Progenitor cell of endocrine pancreas (in vitro differentiated cells): ENCODE results near the gene SLC10A6. TPM values are rescaled to one million over a fixed set of nuclear protein-coding genes. Genes with fewer than 3 reads are reported as not detected.

Experiments
- DNase-seq: peaks from one replicate; pipeline ENCODE4 v3.0.0; 2021; ENCODE audit warnings: low spot score; ENCODE audit not compliant: unreplicated experiment
- H3K27ac Mint-ChIP-seq: 2 replicates; pipeline ENCODE4 v1.8.0; 2021; ENCODE audit warnings: mild to moderate bottlenecking, moderate library complexity, mixed read lengths
- H3K27me3 Mint-ChIP-seq: 2 replicates; pipeline ENCODE4 v1.8.0; 2021; ENCODE audit warnings: mixed read lengths
- H3K36me3 Mint-ChIP-seq: 2 replicates; pipeline ENCODE4 v1.8.0; 2022; ENCODE audit warnings: mixed read lengths; ENCODE audit not compliant: insufficient read depth
- H3K4me1 Mint-ChIP-seq: 2 replicates; pipeline ENCODE4 v1.8.0; 2021; ENCODE audit warnings: low read depth, mixed read lengths
- H3K4me3 Mint-ChIP-seq: 2 replicates; pipeline ENCODE4 v1.8.0; 2021; ENCODE audit warnings: low read depth, mild to moderate bottlenecking, moderate library complexity, mixed read lengths
- H3K9me3 Mint-ChIP-seq: 2 replicates; pipeline ENCODE4 v1.8.0; 2021; ENCODE audit warnings: low read depth, mixed read lengths
- total RNA-seq: library from RNA; stranded (reverse); gene quantifications from 2 replicates; pipeline ENCODE4 v1.2.1, GENCODE V29; 2021
- TF ChIP-seq, protein P1 (sequence below): fragments of 200-600 bp; sonication (generic); IDR thresholded peaks from one replicate; pipeline ENCODE4 v1.5.0; 2021; ENCODE audit warnings: antibody characterized with exemption, mild to moderate bottlenecking; ENCODE audit not compliant: unreplicated experiment

Gene SLC10A6
- total RNA-seq, 1 donor from 2014 or later, result not detected

- peak overlapping the region; percentile 91 for H3K27ac Mint-ChIP-seq
- H3K27me3 Mint-ChIP-seq, result no peaks in the 10 kb centered on the region
These were observed 17.7 kb downstream of the SLC10A6 start for GRCh38 chr4:86831262-86832130.

DNA sequence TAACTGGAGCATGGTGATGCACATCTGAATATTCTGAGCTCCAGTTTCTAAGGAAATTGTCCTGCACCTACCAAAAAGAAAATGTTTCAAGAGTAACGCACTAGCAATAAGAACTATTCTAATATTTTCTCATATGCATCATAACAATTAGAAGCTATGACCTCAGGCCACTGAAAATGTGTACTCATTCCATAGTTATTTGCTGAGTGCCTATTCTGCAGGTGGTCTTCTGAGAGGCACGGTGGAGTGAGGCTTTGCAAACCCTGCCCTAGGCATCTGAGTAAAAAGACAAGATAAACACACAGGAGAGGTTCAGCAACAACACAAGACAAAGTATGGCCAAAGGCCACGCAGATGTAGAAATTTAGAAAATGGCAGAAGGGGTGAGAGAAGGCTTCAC lies 23.7 kb downstream of the SLC10A6 start:
- Mint-ChIP-seq H3K4me1 (peaks cover 2% of the 10 kb centered on the region), H3K36me3 (no peaks in the 10 kb centered on the region), H3K4me3 (no peak overlapping the region), H3K27me3 (no peaks in the 10 kb centered on the region), H3K9me3 (no peaks in the 10 kb centered on the region), H3K27ac (no peak overlapping the region)
- TF ChIP-seq, protein P1, sequence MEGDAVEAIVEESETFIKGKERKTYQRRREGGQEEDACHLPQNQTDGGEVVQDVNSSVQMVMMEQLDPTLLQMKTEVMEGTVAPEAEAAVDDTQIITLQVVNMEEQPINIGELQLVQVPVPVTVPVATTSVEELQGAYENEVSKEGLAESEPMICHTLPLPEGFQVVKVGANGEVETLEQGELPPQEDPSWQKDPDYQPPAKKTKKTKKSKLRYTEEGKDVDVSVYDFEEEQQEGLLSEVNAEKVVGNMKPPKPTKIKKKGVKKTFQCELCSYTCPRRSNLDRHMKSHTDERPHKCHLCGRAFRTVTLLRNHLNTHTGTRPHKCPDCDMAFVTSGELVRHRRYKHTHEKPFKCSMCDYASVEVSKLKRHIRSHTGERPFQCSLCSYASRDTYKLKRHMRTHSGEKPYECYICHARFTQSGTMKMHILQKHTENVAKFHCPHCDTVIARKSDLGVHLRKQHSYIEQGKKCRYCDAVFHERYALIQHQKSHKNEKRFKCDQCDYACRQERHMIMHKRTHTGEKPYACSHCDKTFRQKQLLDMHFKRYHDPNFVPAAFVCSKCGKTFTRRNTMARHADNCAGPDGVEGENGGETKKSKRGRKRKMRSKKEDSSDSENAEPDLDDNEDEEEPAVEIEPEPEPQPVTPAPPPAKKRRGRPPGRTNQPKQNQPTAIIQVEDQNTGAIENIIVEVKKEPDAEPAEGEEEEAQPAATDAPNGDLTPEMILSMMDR, result no peak
- no peak for DNase-seq

More at GRCh38 chr4:86831262-86832130, 17.7 kb downstream of the SLC10A6 start:
- no peak for DNase-seq
- TF ChIP-seq, protein P1, result no peak
- H3K36me3 Mint-ChIP-seq, result no peaks in the 10 kb centered on the region
- peaks cover 13% of the 10 kb centered on the region for H3K4me1 Mint-ChIP-seq
- H3K4me3 Mint-ChIP-seq, result no peak overlapping the region
- H3K9me3 Mint-ChIP-seq, result no peaks in the 10 kb centered on the region

- H3K27me3 Mint-ChIP-seq, result no peaks in the 10 kb centered on the region
- H3K4me1 Mint-ChIP-seq, result peaks cover 16% of the 10 kb centered on the region
- no peak overlapping the region for H3K27ac Mint-ChIP-seq
- peaks cover 5% of the 10 kb centered on the region for H3K36me3 Mint-ChIP-seq
- DNase-seq, result no peak
- H3K9me3 Mint-ChIP-seq, result peaks cover 3% of the 10 kb centered on the region
- TF ChIP-seq, protein P1, result no peak
- no peak overlapping the region for H3K4me3 Mint-ChIP-seq
These were observed 27.0 kb downstream of the SLC10A6 start for GRCh38 chr4:86822136-86822535.

DNA sequence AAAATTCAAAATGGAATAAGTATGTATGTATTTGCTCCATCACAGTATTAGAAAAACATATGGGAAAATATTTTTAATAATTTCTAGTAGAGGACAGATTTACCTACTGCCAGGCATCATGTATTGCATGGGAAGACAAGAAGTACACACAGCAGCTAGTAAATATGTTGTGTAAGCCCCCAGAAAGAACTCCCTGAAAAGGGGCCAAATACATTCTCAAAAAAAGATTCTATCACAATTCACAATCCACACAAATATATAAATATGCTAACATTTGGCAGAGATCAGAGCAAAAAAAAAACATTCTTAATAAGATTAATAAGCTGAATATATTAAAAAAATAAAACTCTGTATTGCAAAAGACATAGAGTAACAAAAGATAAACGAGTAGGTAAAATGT lies 28.0 kb downstream of the SLC10A6 start:
- no peak overlapping the region for H3K4me3 Mint-ChIP-seq
- H3K9me3 Mint-ChIP-seq, result peaks cover 3% of the 10 kb centered on the region
- H3K36me3 Mint-ChIP-seq, result peaks cover 11% of the 10 kb centered on the region
- DNase-seq, result no peak
- TF ChIP-seq, protein P1, result no peak
- H3K4me1 Mint-ChIP-seq, result peaks cover 18% of the 10 kb centered on the region
- H3K27ac Mint-ChIP-seq, result no peak overlapping the region
- no peaks in the 10 kb centered on the region for H3K27me3 Mint-ChIP-seq

DNA sequence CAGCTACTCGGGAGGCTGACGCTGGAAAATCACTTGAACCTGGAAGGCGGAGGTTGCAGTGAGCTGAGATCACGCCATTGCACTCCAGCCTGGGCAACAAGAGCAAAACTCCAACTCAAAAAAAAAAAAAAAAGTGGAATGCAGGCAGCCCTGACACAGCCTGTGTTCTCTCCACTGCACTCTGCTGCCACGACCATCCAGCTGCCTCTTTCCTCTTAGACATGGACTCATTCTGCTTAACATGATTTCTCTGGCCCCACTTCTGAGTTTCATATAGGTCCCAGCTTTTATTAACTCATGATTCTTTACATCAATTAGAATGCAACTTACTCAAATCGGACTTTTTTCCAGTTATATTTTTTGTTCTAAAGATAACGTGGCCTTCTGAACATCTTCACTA lies 29.6 kb downstream of the SLC10A6 start:
- peaks cover 8% of the 10 kb centered on the region for H3K9me3 Mint-ChIP-seq
- no peak overlapping the region for H3K4me3 Mint-ChIP-seq
- DNase-seq, result no peak
- TF ChIP-seq, protein P1, result no peak
- peaks cover 23% of the 10 kb centered on the region for H3K36me3 Mint-ChIP-seq
- peaks cover 18% of the 10 kb centered on the region for H3K4me1 Mint-ChIP-seq
- no peaks in the 10 kb centered on the region for H3K27me3 Mint-ChIP-seq
- peak overlapping the region; percentile 29 for H3K27ac Mint-ChIP-seq
